Thyroid gland (tissue), 4 donors: ENCODE results near the gene FURIN.

Experiments used
- POLR2A ChIP-seq, 2 donors: fragments of 450-650 bp; IDR thresholded peaks; one replicate each; pipeline ENCODE4 v1.6.1; 2017; ENCODE audit warnings: antibody characterized with exemption in 2 of 2, mild to moderate bottlenecking in 2 of 2, moderate library complexity in 1 of 2
- TF ChIP-seq, protein P1 (sequence below), 6 experiments: fragments of 200-600 bp in 3 of 6; fragments of 450-650 bp in 3 of 6; sonication (generic) in 3 of 6; IDR thresholded peaks; one replicate each; pipeline ENCODE4 v1.5.1; 2016 to 2019; ENCODE audit warnings: antibody characterized with exemption in 6 of 6, mild to moderate bottlenecking in 2 of 6, inconsistent platforms in 1 of 6, moderate library complexity in 1 of 6

DNA sequence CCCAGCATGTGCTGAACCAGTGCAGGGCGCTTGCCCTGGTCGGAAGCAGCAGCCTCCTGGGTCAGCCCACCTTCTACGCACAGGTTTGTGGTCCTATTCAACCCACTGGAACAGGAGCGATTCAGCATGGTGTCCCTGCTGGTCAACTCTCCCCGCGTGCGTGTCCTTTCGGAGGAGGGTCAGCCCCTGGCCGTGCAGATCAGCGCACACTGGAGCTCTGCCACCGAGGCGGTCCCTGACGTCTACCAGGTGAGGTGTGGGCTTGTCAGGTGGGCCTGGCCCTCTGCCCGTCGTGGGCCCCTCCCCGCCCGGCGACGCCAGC, 42.9 kb downstream of the FURIN start:
- TF ChIP-seq, protein P1, sequence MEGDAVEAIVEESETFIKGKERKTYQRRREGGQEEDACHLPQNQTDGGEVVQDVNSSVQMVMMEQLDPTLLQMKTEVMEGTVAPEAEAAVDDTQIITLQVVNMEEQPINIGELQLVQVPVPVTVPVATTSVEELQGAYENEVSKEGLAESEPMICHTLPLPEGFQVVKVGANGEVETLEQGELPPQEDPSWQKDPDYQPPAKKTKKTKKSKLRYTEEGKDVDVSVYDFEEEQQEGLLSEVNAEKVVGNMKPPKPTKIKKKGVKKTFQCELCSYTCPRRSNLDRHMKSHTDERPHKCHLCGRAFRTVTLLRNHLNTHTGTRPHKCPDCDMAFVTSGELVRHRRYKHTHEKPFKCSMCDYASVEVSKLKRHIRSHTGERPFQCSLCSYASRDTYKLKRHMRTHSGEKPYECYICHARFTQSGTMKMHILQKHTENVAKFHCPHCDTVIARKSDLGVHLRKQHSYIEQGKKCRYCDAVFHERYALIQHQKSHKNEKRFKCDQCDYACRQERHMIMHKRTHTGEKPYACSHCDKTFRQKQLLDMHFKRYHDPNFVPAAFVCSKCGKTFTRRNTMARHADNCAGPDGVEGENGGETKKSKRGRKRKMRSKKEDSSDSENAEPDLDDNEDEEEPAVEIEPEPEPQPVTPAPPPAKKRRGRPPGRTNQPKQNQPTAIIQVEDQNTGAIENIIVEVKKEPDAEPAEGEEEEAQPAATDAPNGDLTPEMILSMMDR (IDR thresholded peaks at IDR 0.05): no peak
- no peak for TF ChIP-seq POLR2A (IDR thresholded peaks at IDR 0.05)
